Stimulated activated CD8-positive, alpha-beta memory T cell treated with anti-CD3 and anti-CD28 coated beads, Interleukin-7, amount 100 ng/mL, for 24 hours (primary cell): ENCODE measurements around the gene ALPI.
A peak's percentile ranks its signal among the peaks of the same experiment; 100 is the strongest.
"Not testable (repeated sequence)": the region's sequence is repeated elsewhere in the genome, so short reads cannot be mapped to it uniquely, and the experiment has no call there.

ENCODE experiments used
- DNase-seq: peaks from one replicate; pipeline ENCODE4 v3.0.0-alpha.2; 2020; ENCODE audit warnings: low read depth

The ALPI gene

GRCh38 chr2:232443047-232443446, 12.9 kb upstream of the ALPI start:
- DNase-seq, result not testable (repeated sequence)

- not testable (repeated sequence) for DNase-seq
Measured at GRCh38 chr2:232443669-232444408, 12.1 kb upstream of the ALPI start.

GRCh38 chr2:232444409-232445148, 11.4 kb upstream of the ALPI start:
- DNase-seq, result peak; percentile 51

GRCh38 chr2:232445149-232445885, 10.6 kb upstream of the ALPI start:
- not testable (repeated sequence) for DNase-seq

GRCh38 chr2:232446266-232446777, 9.6 kb upstream of the ALPI start:
- not testable (repeated sequence) for DNase-seq

- DNase-seq, result no peak
Measured at GRCh38 chr2:232447091-232447620, 8.8 kb upstream of the ALPI start.

- DNase-seq, result no peak
Measured at GRCh38 chr2:232447638-232448303, 8.2 kb upstream of the ALPI start.

- no peak for DNase-seq
Measured at GRCh38 chr2:232448304-232448690, 7.7 kb upstream of the ALPI start.

- no peak for DNase-seq
Measured at GRCh38 chr2:232449964-232450363, 6.0 kb upstream of the ALPI start.

GRCh38 chr2:232451645-232452044, 4.3 kb upstream of the ALPI start:
- DNase-seq, result not testable (repeated sequence)

GRCh38 chr2:232454630-232455029, 1.3 kb upstream of the ALPI start:
- no peak for DNase-seq

- DNase-seq, result no peak
Measured at GRCh38 chr2:232456296-232457120, 555 bp downstream of the ALPI start.

GRCh38 chr2:232457121-232458011, 1.4 kb downstream of the ALPI start:
- DNase-seq, result no peak

- no peak for DNase-seq
Measured at GRCh38 chr2:232458051-232458660, 2.2 kb downstream of the ALPI start.

GRCh38 chr2:232458661-232459418, 2.9 kb downstream of the ALPI start:
- DNase-seq, result no peak

GRCh38 chr2:232459419-232460035, 3.6 kb downstream of the ALPI start:
- no peak for DNase-seq

- DNase-seq, result no peak
Measured at GRCh38 chr2:232460171-232460570, 4.2 kb downstream of the ALPI start.
